Suppressor macrophage (primary cell): ENCODE results near the gene OPRD1.

Source experiments
- DNase-seq, 4 experiments: peaks; one replicate each; pipeline ENCODE4 v3.0.0-alpha.2; 2020 to 2022

OPRD1 gene

DNA sequence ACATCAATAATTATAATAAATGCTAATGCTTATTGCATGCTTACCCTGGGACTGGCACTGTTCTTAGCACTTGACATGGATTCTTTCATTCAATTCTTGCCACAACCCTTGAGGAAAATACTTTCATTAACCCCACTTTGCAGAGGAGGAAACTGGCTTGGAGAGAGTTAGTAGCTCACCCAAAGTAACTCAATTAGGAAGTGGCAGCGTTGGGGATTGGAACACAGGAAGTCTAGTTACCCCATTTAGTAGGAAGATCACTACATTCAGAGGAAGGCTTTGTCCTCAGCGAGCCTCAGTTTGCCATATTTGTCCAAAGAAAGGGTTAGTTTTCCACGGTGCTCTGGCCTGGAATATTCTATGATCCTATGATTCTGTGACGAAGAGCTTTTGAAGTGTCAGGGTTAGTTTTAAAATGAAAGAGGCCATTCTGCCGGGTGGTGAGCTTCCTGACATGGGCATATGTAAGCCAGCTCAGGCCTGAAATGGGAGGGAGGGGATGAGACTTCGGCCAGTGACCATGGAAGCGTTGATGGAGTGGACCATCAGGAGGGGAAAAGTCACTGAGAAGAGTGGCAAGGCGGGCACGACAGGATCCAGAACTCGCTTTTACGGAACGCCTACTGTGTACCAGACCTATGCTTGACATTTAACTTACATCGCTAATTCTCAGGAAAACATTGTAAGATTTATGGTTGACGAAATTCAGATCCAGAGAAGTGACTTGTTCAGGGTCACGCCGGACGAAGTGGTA lies 74.2 kb downstream of the OPRD1 start:
- DNase-seq: peak; percentile 43 to 69 (median 57)

DNA sequence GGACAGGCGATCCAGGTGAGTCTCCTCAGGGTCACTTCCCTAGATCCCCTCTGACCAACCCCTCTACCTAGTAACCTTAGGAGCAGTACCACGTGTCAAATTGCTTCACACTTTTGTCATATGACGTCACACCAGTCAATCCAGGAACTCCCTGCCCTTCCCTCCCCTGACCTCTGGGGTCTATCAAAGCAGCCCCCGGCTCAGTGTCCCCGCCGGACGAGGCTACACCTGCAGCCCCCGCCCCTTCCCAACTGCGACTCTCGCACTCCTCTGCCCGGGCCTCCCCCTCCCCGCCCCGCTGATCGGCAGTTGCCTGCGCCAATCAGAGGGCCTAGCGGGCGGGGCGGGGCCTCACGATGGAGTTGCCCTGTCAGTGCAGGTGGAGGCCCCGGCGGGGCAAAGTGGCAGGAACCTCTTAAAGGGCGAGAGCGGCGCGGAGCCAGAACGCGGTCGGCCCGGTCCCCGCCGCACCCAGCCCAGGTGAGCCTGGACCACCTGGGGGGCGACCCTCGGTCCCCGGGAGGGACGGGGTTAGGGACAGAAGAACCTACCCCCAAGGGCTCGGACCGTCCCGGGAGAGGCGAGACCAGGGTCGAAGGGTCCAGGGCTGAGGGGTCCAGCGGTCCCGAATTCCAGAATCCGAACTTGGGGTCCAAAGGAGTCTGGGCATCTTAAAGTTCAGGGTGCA lies 74.9 kb downstream of the OPRD1 start:
- DNase-seq: peak; percentile 82 to 93 (median 90)

DNA sequence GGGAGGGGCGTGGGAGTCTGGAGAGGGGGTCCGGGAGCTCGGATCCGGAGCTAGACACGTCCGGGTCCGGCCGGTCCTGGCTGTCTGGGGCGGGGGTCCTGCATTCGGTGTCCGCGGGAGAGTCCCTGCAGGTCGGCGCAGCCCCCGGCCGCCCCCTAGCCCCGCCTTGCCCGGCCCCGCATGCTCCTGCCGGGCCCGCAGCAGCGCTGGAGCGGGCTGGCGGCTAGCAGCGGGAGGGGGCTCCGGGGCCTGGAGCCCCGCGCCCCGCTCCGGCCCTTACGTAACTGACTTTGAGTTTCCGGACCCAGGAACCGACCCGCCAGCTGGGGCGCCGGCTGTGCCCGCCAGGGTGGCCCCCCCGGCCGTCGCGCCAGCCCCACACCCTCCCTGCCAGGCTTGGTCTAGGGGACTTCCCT lies 75.5 kb downstream of the OPRD1 start:
- DNase-seq: peak; percentile 13 to 54 (median 39)

DNA sequence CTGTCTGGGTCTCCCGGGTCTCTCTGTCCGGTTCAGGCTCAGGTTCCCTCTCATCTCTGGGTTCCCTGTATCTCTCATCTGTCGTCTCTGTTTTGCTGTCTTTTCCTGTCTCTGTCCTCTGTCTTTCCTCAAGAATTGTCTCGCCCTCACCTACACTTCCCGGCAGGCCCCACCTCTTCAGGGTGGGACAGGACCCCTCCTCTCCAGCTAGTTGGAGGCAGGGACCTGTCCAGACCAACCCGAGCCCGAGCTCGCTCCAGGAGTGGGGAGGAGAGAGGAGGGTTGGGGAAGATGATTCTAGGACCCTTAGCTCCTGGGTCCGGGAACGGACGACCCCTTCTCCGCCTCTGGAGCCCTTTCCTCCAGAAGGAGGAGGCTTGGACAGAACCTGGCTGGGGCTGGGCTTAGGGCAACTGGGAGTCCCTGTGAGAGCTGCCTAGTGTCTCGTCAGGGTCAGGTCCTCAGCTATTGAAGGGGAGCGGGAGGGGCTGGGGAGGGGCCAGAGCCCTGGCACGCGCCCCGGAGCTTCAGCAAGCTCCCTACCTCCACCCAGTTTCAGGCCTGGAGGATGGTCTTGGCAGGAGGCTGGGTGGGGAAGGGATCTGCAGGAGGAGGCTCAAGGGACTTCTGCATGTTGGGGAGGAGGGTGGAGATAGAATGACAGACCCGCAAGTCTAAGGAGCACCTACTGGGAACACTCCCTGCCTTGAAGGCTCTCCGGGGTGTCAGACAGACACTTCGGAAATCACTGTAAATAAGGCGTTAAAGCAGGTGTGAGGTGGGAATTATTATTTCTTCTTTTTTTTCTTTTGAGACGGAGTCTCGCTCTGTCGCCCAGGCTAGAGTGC lies 76.1 kb downstream of the OPRD1 start:
- no peak for DNase-seq

DNA sequence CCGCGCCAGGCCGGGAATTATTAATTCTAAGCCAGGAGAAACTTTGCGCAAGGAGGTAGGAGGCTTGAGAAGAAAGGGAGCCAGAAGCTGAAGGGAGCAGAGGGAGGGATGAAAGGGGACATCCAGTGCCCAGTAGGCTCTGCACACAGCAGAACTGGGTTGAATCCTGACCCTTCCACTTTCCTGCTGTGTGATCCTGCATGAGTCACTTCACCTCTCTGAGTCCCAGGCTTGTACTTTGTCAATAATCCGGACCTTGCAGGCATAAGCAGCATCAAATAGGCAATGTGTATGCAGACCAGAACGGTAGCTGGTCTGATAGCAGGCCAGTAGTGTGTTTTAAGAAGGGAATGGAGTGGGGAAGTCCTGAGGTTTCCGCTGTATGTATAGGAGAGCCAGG lies 76.9 kb downstream of the OPRD1 start:
- no peak for DNase-seq

DNA sequence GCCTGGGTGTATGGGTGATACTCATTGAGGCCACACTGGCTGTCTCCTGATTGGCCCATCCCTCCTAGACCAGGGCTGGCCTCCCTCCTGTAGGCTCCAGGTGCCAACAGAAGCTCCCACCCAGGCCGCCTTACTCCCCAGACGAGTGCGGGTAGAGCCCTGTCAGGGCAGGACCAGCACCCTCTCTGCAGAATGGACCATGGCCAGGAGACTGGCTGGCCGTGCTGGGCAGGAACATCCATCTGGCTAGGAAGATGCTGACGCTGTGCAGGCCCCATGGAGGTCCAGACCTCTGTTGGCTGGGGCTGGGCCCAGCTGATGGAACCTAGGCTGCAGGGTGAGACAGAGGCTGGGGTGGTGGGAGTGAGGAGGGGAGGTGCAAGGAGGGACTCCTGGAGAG lies 77.4 kb downstream of the OPRD1 start:
- no peak for DNase-seq

DNA sequence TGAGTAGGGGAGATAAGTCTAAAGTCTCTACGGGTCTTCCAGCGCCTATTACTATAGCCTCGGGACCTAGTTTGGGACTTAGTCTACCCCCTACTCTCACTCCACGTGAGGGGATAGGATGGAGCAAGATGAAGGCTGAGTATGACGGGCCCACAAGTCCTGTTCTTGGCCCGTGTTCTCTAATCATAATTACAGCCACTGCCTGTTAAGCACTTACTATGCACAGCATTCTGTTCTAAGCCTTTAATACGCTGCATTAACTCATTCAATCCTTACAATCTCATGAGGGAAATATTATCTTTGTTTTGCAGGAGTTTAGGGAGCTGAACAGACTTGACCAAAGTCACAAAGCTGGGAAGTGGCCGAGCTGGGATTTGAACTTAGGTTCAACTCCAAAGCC lies 78.5 kb downstream of the OPRD1 start:
- no peak for DNase-seq

DNA sequence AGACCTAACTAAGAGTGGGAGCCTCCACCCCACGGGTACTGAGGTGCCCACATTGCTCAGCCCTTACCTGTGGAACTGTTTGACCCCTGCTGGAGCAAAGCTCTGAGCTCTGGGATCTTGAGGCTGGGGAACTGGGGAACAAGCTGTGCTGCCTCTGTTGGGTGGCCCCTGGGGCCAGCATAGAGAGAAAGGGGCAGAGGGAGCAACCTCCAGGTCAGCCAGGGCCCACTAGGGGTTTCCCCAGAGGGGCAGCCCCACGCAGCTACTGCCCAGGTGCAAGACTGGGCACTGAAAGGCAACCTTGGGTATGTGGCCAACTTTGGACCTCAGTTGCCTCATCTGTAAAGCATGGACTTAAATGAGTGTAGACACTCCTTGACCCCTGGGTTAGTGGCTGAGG lies 78.9 kb downstream of the OPRD1 start:
- DNase-seq: no peak

DNA sequence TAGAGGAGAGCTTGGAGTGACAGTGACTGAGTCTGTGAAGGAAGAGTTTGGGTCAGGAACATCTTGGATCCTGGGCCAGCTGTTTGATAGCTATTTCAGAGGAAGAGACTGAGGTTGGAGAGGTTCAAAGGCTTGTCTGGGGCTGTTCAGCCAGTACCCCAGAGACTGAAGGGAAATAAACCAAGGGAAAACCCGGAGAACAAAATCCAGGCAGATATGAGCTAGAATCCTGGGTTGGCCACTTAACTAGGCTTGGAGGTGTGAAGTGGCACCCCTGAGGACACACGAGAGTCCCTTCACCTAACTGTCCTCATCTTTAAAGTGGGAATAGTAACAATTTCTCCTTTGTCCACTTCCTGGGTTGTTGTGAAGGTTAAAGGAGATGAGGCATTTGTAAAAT lies 79.3 kb downstream of the OPRD1 start:
- no peak for DNase-seq

DNA sequence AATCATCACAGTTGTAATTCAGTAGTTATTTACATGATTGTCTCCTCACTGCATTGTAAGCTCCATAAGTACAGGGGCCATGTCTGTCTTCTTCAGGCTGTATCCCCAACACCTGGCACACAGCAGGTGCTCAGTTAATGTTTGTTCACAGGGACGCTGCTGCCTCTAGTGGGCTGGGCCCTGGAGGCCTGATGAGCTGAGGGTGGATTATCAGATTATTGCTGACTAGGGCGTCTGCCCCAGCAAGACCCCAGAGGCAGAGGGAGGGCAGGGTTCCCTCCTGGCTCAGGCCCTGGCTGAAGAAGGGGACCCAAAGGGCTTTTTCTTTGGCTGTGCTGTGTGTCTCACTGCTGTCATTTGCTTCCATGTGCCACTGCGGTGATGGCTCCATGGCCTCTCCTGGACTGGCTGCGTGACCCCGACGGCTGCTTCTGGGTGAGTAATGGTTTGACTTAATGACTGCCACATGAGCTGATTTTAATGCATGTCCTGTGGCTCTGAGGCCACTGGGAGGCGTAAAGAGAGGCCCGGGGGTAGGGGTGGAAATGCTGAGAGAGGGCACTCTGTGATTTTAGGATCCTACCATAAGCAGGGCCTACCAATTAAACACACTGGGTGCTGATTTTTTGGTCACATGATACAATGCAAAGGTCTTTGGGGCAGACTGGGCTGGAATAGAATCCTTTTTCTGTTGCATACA lies 81.6 kb downstream of the OPRD1 start:
- peak in 2 of 4 experiments; percentile 9 to 12 for DNase-seq

DNA sequence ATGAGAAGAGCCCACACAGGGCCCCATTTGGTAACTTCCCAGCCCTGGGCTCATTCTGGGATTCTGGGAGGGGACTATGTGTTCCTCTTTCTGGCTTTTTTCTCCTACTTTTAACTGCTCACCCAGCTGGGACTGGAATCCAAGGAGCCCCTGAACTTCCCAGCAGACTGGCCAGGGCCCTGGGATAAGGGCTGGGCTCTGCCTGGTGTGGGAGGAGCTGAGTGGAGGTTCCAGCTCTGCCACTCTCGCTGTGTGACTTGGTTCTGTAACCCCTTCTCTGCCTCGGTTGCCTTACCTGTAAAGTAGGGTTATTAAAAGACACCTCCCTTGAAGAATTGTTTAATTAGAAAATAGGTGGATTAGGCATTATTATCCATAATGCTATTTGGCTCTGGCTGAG lies 82.8 kb downstream of the OPRD1 start:
- DNase-seq: no peak

DNA sequence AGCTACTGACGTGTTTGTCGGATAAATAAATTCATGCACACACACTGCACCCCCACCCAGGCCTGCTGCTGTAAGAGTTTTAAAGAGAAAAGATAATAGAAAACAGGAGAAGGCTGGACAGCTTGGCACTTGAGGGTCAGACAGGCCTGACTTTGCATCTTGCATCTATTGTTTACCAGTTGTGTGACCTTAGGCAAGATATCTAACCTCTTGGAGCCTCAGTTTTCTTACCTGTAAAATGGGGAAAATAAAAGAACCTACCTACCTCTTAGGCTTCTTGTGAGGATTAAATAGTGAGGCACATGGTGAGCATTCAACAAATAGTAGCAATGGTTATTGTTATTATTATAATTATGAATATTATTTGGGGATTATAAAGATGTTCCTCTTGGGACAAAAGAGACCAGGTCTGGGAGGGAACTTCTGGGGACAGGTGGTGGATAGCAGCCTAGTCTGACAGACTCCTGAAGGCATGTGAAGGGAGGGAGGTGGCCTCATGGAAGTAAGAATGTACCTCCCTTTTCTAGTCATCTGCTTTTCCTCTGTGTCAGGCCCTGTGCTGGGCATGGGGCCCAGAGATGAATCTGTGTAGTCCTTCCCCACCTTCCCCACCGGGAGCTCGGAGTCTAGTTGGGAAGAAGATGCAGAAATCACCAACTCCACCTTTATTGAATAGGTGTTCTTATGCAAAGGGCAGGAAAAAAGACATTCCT lies 84.1 kb downstream of the OPRD1 start:
- DNase-seq: no peak

DNA sequence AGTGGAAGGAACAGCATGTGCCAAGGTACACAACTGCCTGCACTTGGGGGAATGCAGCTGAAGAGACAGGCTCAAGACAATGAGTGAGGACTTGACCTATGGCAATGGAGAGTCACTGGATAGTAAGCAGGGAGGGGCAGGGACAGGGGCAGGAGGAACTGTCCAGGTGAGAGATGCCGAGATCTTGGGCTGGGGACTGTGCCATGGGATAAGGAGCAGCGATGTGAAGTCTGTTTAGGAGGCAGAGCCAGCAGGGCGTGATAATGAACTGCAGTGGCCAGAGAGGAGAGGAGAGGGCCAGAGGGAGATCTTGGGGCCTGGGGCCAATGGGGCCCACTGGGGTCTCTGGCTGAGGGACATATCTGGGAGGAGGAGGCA lies 84.6 kb downstream of the OPRD1 start:
- DNase-seq: no peak

DNA sequence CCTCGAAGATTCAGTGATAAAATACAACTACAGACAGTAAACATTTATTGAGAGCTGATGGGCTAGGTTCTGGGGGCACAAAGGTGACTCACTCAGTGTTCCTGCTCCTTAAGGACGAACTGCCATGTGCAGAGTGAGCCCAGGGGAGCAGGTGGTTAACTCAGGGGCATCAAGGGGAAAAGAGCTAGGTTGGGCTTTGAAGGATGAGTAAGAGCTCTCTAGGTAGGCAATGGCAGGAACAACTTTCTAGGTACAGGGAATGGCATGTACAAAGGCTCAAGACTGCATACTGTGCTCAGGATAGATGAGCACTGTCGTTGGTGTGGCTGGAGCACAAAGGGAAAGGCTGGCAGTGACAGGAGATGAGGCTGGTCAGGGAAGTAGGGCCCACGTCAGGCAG lies 85.8 kb downstream of the OPRD1 start:
- DNase-seq: no peak

DNA sequence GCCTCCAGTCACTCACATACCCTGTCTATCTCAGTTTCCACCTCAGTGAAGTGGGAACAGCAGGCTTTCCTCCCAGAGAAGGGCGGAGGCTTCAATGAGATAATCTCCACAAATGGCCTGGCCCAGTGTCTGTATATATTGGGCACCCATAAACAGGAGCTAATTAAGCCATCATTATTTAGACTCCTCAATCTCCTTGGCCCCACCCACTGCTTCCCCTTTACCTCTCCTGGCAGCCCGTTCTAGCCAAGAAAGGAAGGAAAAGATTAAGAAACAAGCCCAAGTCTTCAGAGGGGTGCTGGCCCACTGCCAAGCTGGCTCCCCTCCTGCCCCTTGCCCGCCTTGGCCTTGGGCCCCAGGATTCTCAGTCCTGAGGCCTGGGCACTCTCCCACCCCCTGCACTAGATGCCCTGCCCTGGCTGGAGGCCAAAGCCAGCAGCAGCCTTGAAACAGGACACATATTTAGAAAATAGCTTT lies 86.5 kb downstream of the OPRD1 start:
- peak in 3 of 4 experiments; percentile 6 to 19 (median 16) for DNase-seq

DNA sequence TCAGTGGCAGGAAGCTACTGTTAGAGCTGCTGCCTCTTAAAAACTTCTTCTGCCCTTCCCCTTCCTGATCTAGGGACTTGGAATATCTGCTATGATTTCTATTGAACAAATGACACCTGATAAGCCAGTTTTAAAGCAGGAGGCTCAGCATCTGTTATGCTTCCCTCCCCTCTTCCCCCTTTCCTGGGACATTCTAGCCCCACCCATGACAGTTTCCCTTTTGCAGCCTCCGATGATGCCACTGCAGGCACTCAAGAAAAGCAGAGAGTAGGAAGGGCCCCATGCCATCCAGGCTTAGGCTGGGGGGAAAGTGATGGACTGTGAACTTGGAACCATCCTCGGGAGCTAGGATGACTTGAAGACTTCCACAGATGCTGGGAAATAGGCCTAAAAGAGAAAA lies 87.3 kb downstream of the OPRD1 start:
- DNase-seq: peak in 1 of 4 experiments; percentile 21

DNA sequence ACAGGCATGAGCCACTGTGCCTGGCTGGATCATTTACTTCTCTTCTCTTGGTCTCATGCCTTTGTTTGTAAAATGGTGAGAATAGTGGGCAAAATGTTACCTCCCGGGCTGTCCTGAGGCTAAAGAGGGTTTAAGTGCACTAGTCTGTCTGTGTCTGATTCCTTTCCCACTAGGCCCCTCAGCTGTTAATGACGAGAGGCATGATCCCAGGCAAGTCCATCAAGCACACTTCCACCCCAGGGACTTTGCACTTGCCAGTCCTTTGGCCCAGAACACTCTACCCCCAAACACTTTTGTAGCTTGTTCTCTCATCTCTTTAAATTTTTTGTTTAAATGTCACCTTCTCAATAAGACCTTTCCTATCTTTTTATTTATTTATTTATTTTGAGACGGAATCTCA lies 88.6 kb downstream of the OPRD1 start:
- DNase-seq: no peak

DNA sequence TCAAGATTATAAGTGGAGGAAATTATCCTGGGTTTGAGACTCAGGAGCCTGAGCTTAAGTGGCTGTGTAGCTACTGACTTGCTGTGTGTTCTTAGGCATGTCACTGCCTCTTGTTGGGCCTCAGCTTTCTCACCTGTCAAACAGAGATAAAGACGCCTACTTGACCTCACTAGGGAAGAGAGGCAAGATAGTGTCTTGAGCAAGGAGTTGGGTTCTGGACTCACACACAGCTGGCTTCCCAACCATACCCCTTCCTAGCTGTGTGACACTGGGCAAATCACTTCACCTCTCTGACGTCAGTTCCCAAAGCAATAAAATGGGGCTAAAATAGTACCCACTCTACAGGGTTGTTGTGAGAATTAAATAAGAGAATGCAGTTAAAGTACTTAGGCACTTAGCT lies 90.8 kb downstream of the OPRD1 start:
- no peak for DNase-seq

DNA sequence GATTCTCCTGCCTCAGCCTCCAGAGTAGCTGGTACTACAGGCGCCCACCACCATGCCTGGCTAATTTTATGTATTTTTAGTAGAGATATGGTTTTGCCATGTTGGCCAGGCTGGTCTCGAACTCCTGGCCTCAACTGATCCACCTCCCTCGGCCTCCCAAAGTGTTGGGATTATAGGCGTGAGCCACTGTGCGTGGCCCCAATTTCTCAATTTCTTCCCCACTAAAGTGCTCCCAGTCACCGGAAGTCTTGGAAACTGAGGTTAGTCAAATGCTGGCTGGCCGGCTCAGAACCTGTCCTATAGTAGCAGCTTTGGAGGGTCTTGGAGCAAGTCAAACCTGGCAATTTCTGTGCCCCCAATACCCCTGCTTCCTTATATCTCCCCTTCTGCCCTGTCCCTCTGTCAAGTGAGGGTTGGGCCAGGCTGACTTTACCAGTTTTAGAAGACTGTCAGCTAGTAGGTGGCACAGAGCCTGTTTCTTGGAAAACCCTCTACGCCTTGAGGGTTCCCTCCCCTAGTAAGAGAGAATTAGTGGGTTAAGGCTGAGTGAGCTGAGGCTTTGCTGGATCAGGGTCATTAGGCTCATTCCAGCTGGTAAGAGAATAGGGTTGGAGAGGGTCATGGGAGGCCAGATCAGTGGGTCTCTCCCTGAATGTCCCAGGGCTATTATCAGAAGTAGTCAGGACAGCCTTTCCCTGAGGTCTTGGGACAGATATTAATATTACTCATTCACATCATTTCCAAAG lies 94.1 kb downstream of the OPRD1 start:
- DNase-seq: no peak

DNA sequence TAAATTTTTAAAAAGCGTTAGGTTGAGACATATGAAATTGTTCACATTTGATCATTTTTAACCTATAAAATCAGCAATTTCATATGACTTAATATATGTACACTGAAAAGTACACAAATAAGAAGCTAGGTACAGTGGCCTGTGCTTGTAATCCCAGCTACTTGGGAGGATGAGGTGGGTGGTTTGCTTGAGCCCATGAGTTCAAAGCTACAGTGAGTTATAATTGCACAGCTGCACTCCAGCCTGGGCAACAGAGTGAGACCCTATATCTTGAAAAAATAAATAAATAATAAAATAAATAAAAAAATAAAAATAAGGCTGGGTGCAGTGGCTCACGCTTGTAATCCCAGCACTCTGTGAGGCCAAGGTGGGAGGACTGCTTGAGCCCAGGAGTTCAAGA lies 97.2 kb downstream of the OPRD1 start:
- DNase-seq: no peak
